Calu3 (cell line): ENCODE results near the gene DNAH6. TPM values are rescaled to one million over a fixed set of nuclear protein-coding genes. Genes with fewer than 3 reads are reported as not detected.

ENCODE experiments used
- BruUV-seq: library from RNA; stranded (reverse); fragments of 400-500 nt; replicated peaks from 2 replicates; lab custom pipeline; 2021; lab: Mats Ljungman, UMichigan
- CTCF ChIA-PET: fragments of 300-600 bp; sonication (Branson Sonifier 250); formaldehyde crosslinking; loops from one replicate; lab custom pipeline; 2022; ENCODE audit warnings: antibody characterized with exemption; lab: Charles Lee
- DNase-seq: peaks from one replicate; pipeline ENCODE4 v3.0.0; 2022
- H3K27ac Mint-ChIP-seq: one replicate; pipeline ENCODE4 v1.8.0; 2022; ENCODE audit warnings: mixed read lengths; ENCODE audit not compliant: unreplicated experiment
- H3K27me3 Mint-ChIP-seq: one replicate; pipeline ENCODE4 v1.8.0; 2022; ENCODE audit warnings: mixed read lengths; ENCODE audit not compliant: unreplicated experiment
- H3K36me3 Mint-ChIP-seq: one replicate; pipeline ENCODE4 v1.8.0; 2022; ENCODE audit warnings: mild to moderate bottlenecking, moderate library complexity, mixed read lengths; ENCODE audit not compliant: insufficient read depth, unreplicated experiment
- H3K4me1 Mint-ChIP-seq: one replicate; pipeline ENCODE4 v1.8.0; 2022; ENCODE audit warnings: mild to moderate bottlenecking, low read depth, mixed read lengths; ENCODE audit not compliant: unreplicated experiment
- H3K4me3 Mint-ChIP-seq: one replicate; pipeline ENCODE4 v1.8.0; 2022; ENCODE audit warnings: mild to moderate bottlenecking, low read depth, moderate library complexity, mixed read lengths; ENCODE audit not compliant: unreplicated experiment
- H3K9me3 Mint-ChIP-seq: one replicate; pipeline ENCODE4 v1.8.0; 2022; ENCODE audit warnings: low read depth, mixed read lengths; ENCODE audit not compliant: unreplicated experiment
- CTCF ChIP-seq: fragments of 200-600 bp; IDR thresholded peaks from one replicate; pipeline ENCODE4 v1.8.0; 2022; ENCODE audit warnings: antibody characterized with exemption; ENCODE audit not compliant: unreplicated experiment
- intact Hi-C: fragments of 100-400 bp; cut with micrococcal nuclease; formaldehyde crosslinking; loops from one replicate; pipeline ENCODE4 v1.10.0; 2022; ENCODE audit not compliant: unreplicated experiment
- total RNA-seq: library from RNA; stranded (reverse); gene quantifications from 2 replicates; pipeline ENCODE4 v1.2.3, GENCODE V29; 2022

Gene DNAH6
- total RNA-seq, 1 experiment from 2014 or later, result 1.3 TPM

GRCh38 chr2:84839851-84840250 lies 323.6 kb downstream of the DNAH6 start:
- no peak for TF ChIP-seq CTCF
- peaks cover 26% of the 10 kb centered on the region for H3K27me3 Mint-ChIP-seq
- no peak overlapping the region for H3K4me3 Mint-ChIP-seq
- intact Hi-C loops, result no loop called here
- peaks cover 10% of the 10 kb centered on the region for H3K4me1 Mint-ChIP-seq
- H3K36me3 Mint-ChIP-seq, result no peaks in the 10 kb centered on the region
- no peak for DNase-seq
- no TSS peak for BruUV-seq
- peaks cover 3% of the 10 kb centered on the region for H3K9me3 Mint-ChIP-seq
- CTCF ChIA-PET, result no interaction called here
- no peak overlapping the region for H3K27ac Mint-ChIP-seq

- no peak for DNase-seq
- intact Hi-C loops, result no loop called here
- no TSS peak for BruUV-seq
- CTCF ChIA-PET, result no interaction called here
- Mint-ChIP-seq H3K4me3 (no peak overlapping the region), H3K27me3 (peaks cover 26% of the 10 kb centered on the region), H3K36me3 (no peaks in the 10 kb centered on the region), H3K4me1 (peaks cover 10% of the 10 kb centered on the region), H3K27ac (no peak overlapping the region), H3K9me3 (peaks cover 3% of the 10 kb centered on the region)
- no peak for TF ChIP-seq CTCF
These were observed 324.0 kb downstream of the DNAH6 start for GRCh38 chr2:84840306-84840705.

- intact Hi-C loops, result no loop called here
- H3K4me3 Mint-ChIP-seq, result no peak overlapping the region
- TF ChIP-seq CTCF, result no peak
- H3K36me3 Mint-ChIP-seq, result no peaks in the 10 kb centered on the region
- no TSS peak for BruUV-seq
- DNase-seq, result no peak
- CTCF ChIA-PET, result no interaction called here
- no peak overlapping the region for H3K27ac Mint-ChIP-seq
- peaks cover 2% of the 10 kb centered on the region for H3K9me3 Mint-ChIP-seq
- peaks cover 10% of the 10 kb centered on the region for H3K4me1 Mint-ChIP-seq
- H3K27me3 Mint-ChIP-seq, result peaks cover 26% of the 10 kb centered on the region
These were observed 325.3 kb downstream of the DNAH6 start for GRCh38 chr2:84841577-84841976.

- no peak for TF ChIP-seq CTCF
- CTCF ChIA-PET, result no interaction called here
- Mint-ChIP-seq H3K27me3 (peaks cover 51% of the 10 kb centered on the region), H3K4me1 (peaks cover 10% of the 10 kb centered on the region), H3K27ac (no peak overlapping the region), H3K36me3 (no peaks in the 10 kb centered on the region), H3K4me3 (no peak overlapping the region), H3K9me3 (no peaks in the 10 kb centered on the region)
- intact Hi-C loops, result no loop called here
- BruUV-seq, result no TSS peak
- no peak for DNase-seq
These were observed 327.8 kb downstream of the DNAH6 start for GRCh38 chr2:84844141-84844540.
